ENCODE data around the gene SLC36A1. TPM values are rescaled to one million over a fixed set of nuclear protein-coding genes. Genes with fewer than 3 reads are reported as not detected.

SLC36A1 gene
- total RNA-seq, 2 donors from 2014 or later, result 15.4 to 33.3 TPM

GRCh38 chr5:151450605-151451004, 3.2 kb downstream of the SLC36A1 start:
- Mint-ChIP-seq H3K4me1 (peaks cover 25% of the 10 kb centered on the region), H3K4me3 (no peak overlapping the region), H3K27ac (no peak overlapping the region), H3K27me3 (ENCODE audit: insufficient read depth) (no peaks in the 10 kb centered on the region), H3K9me3 (no peaks in the 10 kb centered on the region), H3K36me3 (ENCODE audit: low read depth) (peaks cover 8% of the 10 kb centered on the region)
- no peak overlapping the region for H3K27ac ChIP-seq (ENCODE audit: low read depth, low read length)
- H3K4me3 ChIP-seq (ENCODE audit: low read length), result peak overlapping the region; percentile 13
- H3K9ac ChIP-seq (ENCODE audit: extremely low read depth, low read length, poor library complexity, severe bottlenecking), result no peak overlapping the region
- H3K9me3 ChIP-seq (ENCODE audit: control insufficient read depth, low read length), result no peaks in the 10 kb centered on the region
- TF ChIP-seq CTCF (conservative IDR thresholded peaks at IDR 0.05), result no peak
- H3K36me3 ChIP-seq (ENCODE audit: control insufficient read depth, insufficient read depth, low read length), result peaks cover 3% of the 10 kb centered on the region
- no peak for DNase-seq
- peaks cover 3% of the 10 kb centered on the region for H3K4me1 ChIP-seq (ENCODE audit: control insufficient read depth, insufficient read depth, low read length)
- no peaks in the 10 kb centered on the region for H3K27me3 ChIP-seq (ENCODE audit: control insufficient read depth, insufficient read depth, low read length, poor library complexity, severe bottlenecking)
- 92 to 96% methylated on average over 3 of the region's 3 CpGs for WGBS, 2 experiments (ENCODE audit: insufficient coverage in 1 of 2, insufficient read length in 1 of 2)

GRCh38 chr5:151451626-151452520, 4.5 kb downstream of the SLC36A1 start:
- WGBS, 2 experiments (ENCODE audit: insufficient coverage in 1 of 2, insufficient read length in 1 of 2), result 84 to 85% methylated on average over 2 to 7 of the region's 8 CpGs
- Mint-ChIP-seq H3K36me3 (ENCODE audit: low read depth) (peaks cover 8% of the 10 kb centered on the region), H3K9me3 (no peaks in the 10 kb centered on the region), H3K27ac (no peak overlapping the region), H3K27me3 (ENCODE audit: insufficient read depth) (no peaks in the 10 kb centered on the region), H3K4me1 (peaks cover 25% of the 10 kb centered on the region), H3K4me3 (no peak overlapping the region)
- Histone ChIP-seq H3K36me3 (ENCODE audit: control insufficient read depth, insufficient read depth, low read length) (peaks cover 3% of the 10 kb centered on the region), H3K27me3 (ENCODE audit: control insufficient read depth, insufficient read depth, low read length, poor library complexity, severe bottlenecking) (no peaks in the 10 kb centered on the region), H3K9ac (ENCODE audit: extremely low read depth, low read length, poor library complexity, severe bottlenecking) (no peak overlapping the region), H3K4me1 (ENCODE audit: control insufficient read depth, insufficient read depth, low read length) (peaks cover 3% of the 10 kb centered on the region), H3K9me3 (ENCODE audit: control insufficient read depth, low read length) (no peaks in the 10 kb centered on the region), H3K27ac (ENCODE audit: low read depth, low read length) (no peak overlapping the region), H3K4me3 (ENCODE audit: low read length) (no peak overlapping the region)
- DNase-seq, result no peak
- TF ChIP-seq CTCF (conservative IDR thresholded peaks at IDR 0.05), result no peak

GRCh38 chr5:151454166-151454565, 6.8 kb downstream of the SLC36A1 start:
- Mint-ChIP-seq H3K4me3 (no peak overlapping the region), H3K4me1 (peaks cover 15% of the 10 kb centered on the region), H3K9me3 (no peaks in the 10 kb centered on the region), H3K27ac (no peak overlapping the region), H3K27me3 (ENCODE audit: insufficient read depth) (no peaks in the 10 kb centered on the region), H3K36me3 (ENCODE audit: low read depth) (peaks cover 15% of the 10 kb centered on the region)
- no peak overlapping the region for H3K27ac ChIP-seq (ENCODE audit: low read depth, low read length)
- peaks cover 3% of the 10 kb centered on the region for H3K36me3 ChIP-seq (ENCODE audit: control insufficient read depth, insufficient read depth, low read length)
- no peak for DNase-seq
- 90 to 94% methylated on average over 2 of the region's 2 CpGs for WGBS, 2 experiments (ENCODE audit: insufficient coverage in 1 of 2, insufficient read length in 1 of 2)
- no peak for TF ChIP-seq CTCF (conservative IDR thresholded peaks at IDR 0.05)
- H3K27me3 ChIP-seq (ENCODE audit: control insufficient read depth, insufficient read depth, low read length, poor library complexity, severe bottlenecking), result no peaks in the 10 kb centered on the region
- peaks cover 3% of the 10 kb centered on the region for H3K4me1 ChIP-seq (ENCODE audit: control insufficient read depth, insufficient read depth, low read length)
- H3K9ac ChIP-seq (ENCODE audit: extremely low read depth, low read length, poor library complexity, severe bottlenecking), result no peak overlapping the region
- no peaks in the 10 kb centered on the region for H3K9me3 ChIP-seq (ENCODE audit: control insufficient read depth, low read length)
- no peak overlapping the region for H3K4me3 ChIP-seq (ENCODE audit: low read length)
